Tibial nerve (tissue), 4 donors: Measurements from ENCODE around the gene P2RY11.

Experiments used
- CTCF ChIP-seq, 5 experiments: fragments of 200-600 bp in 3 of 5; fragments of 450-650 bp in 2 of 5; sonication (generic) in 3 of 5; IDR thresholded peaks; one replicate each; pipeline ENCODE4 v1.5.1; 2016 to 2019; ENCODE audit warnings: antibody characterized with exemption in 5 of 5, mild to moderate bottlenecking in 3 of 5, moderate library complexity in 2 of 5
- EP300 ChIP-seq, 2 donors: sonication (generic); formaldehyde crosslinking; IDR thresholded peaks; one replicate each; pipeline ENCODE4 v1.6.1; 2017; ENCODE audit warnings: antibody characterized with exemption in 2 of 2, mild to moderate bottlenecking in 1 of 2
- POLR2A ChIP-seq, 2 donors: fragments of 450-650 bp; IDR thresholded peaks; one replicate each; pipeline ENCODE4 v1.6.1; 2017; ENCODE audit warnings: antibody characterized with exemption in 2 of 2, mild to moderate bottlenecking in 2 of 2, moderate library complexity in 2 of 2

- TF ChIP-seq CTCF (IDR thresholded peaks at IDR 0.05) = no peak
- TF ChIP-seq POLR2A (IDR thresholded peaks at IDR 0.05) = no peak
- TF ChIP-seq EP300 (IDR thresholded peaks at IDR 0.05) = no peak
These were observed 8.7 kb upstream of the P2RY11 start for GRCh38 chr19:10102787-10103236.
